B cell (primary cell): ENCODE measurements around the gene PTGER4. TPM values are rescaled to one million over a fixed set of nuclear protein-coding genes. Genes with fewer than 3 reads are reported as not detected.

Source experiments
- ATAC-seq: fragments of 200-7000 bp; cut with Tn5 transposase; one replicate; pipeline ENCODE4 v1.10.0; 2021; ENCODE audit warnings: low read depth, mild to moderate bottlenecking, moderate number of reproducible peaks, moderate library complexity
- CTCF ChIA-PET: fragments of 350-600 bp; sonication (Branson Sonifier 250); formaldehyde crosslinking; loops from one replicate; lab custom pipeline; 2021; ENCODE audit warnings: antibody characterized with exemption, inconsistent platforms; lab: Charles Lee
- POLR2A ChIA-PET: fragments of 350-600 bp; sonication (Branson Sonifier 250); formaldehyde crosslinking; loops from one replicate; lab custom pipeline; 2021; ENCODE audit warnings: antibody characterized with exemption; lab: Charles Lee
- DNase-seq: peaks from one replicate; pipeline ENCODE4 v3.0.0; 2013
- H2AFZ ChIP-seq: 2 replicates; pipeline ENCODE4 v1.6.1; 2012; ENCODE audit warnings: mild to moderate bottlenecking, low read depth, low read length; ENCODE audit not compliant: insufficient read depth, poor library complexity, severe bottlenecking
- H3K27ac ChIP-seq, 2 donors: 1 replicate in 1 of 2; 2 replicates in 1 of 2; pipeline ENCODE4 v1.5.1; 2012 to 2013; ENCODE audit warnings: low read length in 2 of 2, mild to moderate bottlenecking in 2 of 2, moderate library complexity in 1 of 2
- H3K27me3 ChIP-seq, 4 experiments: fragments of 200-600 bp in 1 of 4; sonication (generic) in 1 of 4; replicated peaks in 1 of 4; 1 replicate in 2 of 4; 2 replicates in 2 of 4; pipeline versions ENCODE4 v1.6.1 to v1.7.0; 2013 to 2016; ENCODE audit warnings: low read length in 3 of 4, mild to moderate bottlenecking in 2 of 4, mixed read lengths in 1 of 4, moderate library complexity in 1 of 4; ENCODE audit not compliant: insufficient read depth in 4 of 4, control insufficient read depth in 3 of 4; ENCODE audit errors: control extremely low read depth in 1 of 4
- H3K36me3 ChIP-seq, 2 experiments: replicated peaks in 1 of 2; 1 replicate in 1 of 2; 2 replicates in 1 of 2; pipeline versions ENCODE4 v1.6.1 to v1.7.1; 2013; ENCODE audit warnings: low read length in 1 of 2; ENCODE audit not compliant: insufficient read depth in 2 of 2, control insufficient read depth in 1 of 2; ENCODE audit errors: control extremely low read depth in 1 of 2, extremely low read depth in 1 of 2
- H3K4me1 ChIP-seq, 2 donors: fragments of 200-600 bp in 1 of 2; sonication (generic) in 1 of 2; 1 replicate in 1 of 2; 2 replicates in 1 of 2; pipeline versions ENCODE4 v1.5.1 to v1.6.1; 2013 to 2017; ENCODE audit warnings: low read length in 2 of 2; ENCODE audit not compliant: control insufficient read depth in 2 of 2, insufficient read depth in 2 of 2
- H3K4me2 ChIP-seq: replicated peaks from 2 replicates; pipeline ENCODE3; 2012; ENCODE audit warnings: mild to moderate bottlenecking, low read depth, low read length; ENCODE audit not compliant: poor library complexity, severe bottlenecking
- H3K4me3 ChIP-seq, 5 experiments: fragments of 200-600 bp in 1 of 5; sonication (generic) in 1 of 5; 1 replicate in 3 of 5; 2 replicates in 2 of 5; pipeline versions ENCODE4 v1.5.1 to v1.7.0; 2011 to 2016; ENCODE audit warnings: low read length in 4 of 5, mild to moderate bottlenecking in 4 of 5, low read depth in 2 of 5, control low read depth in 1 of 5, moderate library complexity in 1 of 5; ENCODE audit not compliant: insufficient read depth in 1 of 5; ENCODE audit errors: control extremely low read depth in 1 of 5, extremely low read depth in 1 of 5
- H3K79me2 ChIP-seq: fragments of 200-600 bp; sonication (generic); one replicate; pipeline ENCODE4 v1.6.0; 2016; ENCODE audit warnings: low read length; ENCODE audit not compliant: control insufficient read depth, insufficient read depth
- H3K9ac ChIP-seq: fragments of 200-600 bp; sonication (generic); 2 replicates; pipeline ENCODE4 v1.6.1; 2017; ENCODE audit warnings: mild to moderate bottlenecking, low read length, moderate library complexity
- H3K9me3 ChIP-seq, 3 donors: one replicate each; pipeline versions ENCODE4 v1.6.1 to v1.7.1; 2013; ENCODE audit warnings: low read length in 2 of 3; ENCODE audit not compliant: control insufficient read depth in 2 of 3, insufficient read depth in 1 of 3; ENCODE audit errors: control extremely low read depth in 1 of 3
- H4K20me1 ChIP-seq: 2 replicates; pipeline ENCODE4 v1.6.0; 2012; ENCODE audit warnings: mild to moderate bottlenecking, low read length; ENCODE audit not compliant: insufficient read depth, control insufficient read depth, poor library complexity, severe bottlenecking
- H3K27ac Mint-ChIP-seq: one replicate; pipeline ENCODE4 v1.8.0; 2021; ENCODE audit warnings: mixed read lengths
- H3K27me3 Mint-ChIP-seq: one replicate; pipeline ENCODE4 v1.8.0; 2021; ENCODE audit warnings: mixed read lengths
- H3K4me1 Mint-ChIP-seq: one replicate; pipeline ENCODE4 v1.8.0; 2021; ENCODE audit warnings: mixed read lengths
- H3K4me3 Mint-ChIP-seq: one replicate; pipeline ENCODE4 v1.8.0; 2021; ENCODE audit warnings: mixed read lengths
- H3K9me3 Mint-ChIP-seq: one replicate; pipeline ENCODE4 v1.8.0; 2022; ENCODE audit warnings: mixed read lengths; ENCODE audit not compliant: insufficient read depth
- CTCF ChIP-seq: fragments of 200-600 bp; IDR thresholded peaks from one replicate; pipeline ENCODE4 v1.8.0; 2022; ENCODE audit warnings: antibody characterized with exemption, mild to moderate bottlenecking
- EZH2 ChIP-seq: IDR thresholded peaks from 2 replicates; pipeline ENCODE4 v1.6.1; 2012; ENCODE audit warnings: borderline replicate concordance, low read depth, mild to moderate bottlenecking, moderate library complexity, low read length; ENCODE audit not compliant: insufficient read depth, poor library complexity, severe bottlenecking
- WGBS: methylation state at CpG from one replicate; pipeline ENCODE4 v1.1.5; 2013; ENCODE audit warnings: missing lambda C conversion rate; ENCODE audit not compliant: insufficient coverage; 5-methylcytosine and 5-hydroxymethylcytosine counted together
- intact Hi-C: fragments of 100-400 bp; cut with micrococcal nuclease; formaldehyde crosslinking; loops from one replicate; pipeline ENCODE4 v1.10.0; 2022
- polyA plus RNA-seq: library from polyadenylated mRNA; depleted of rRNA; stranded (reverse); fragments of >200 nt; gene quantifications from 2 replicates; pipeline ENCODE4 v1.2.3, GENCODE V29; 2012
- total RNA-seq, 2 donors: library from RNA; stranded (reverse); fragments of 120-200 nt in 1 of 2; gene quantifications; 1 replicate in 1 of 2; 2 replicates in 1 of 2; pipeline versions ENCODE4 v1.2.3 to v1.2.4, GENCODE V29; 2013 to 2022

Gene PTGER4
- total and polyA plus RNA-seq, 2 donors (not counting 1 experiment from before 2014, with no cell fraction given), result 26.3 to 76.7 TPM

DNA sequence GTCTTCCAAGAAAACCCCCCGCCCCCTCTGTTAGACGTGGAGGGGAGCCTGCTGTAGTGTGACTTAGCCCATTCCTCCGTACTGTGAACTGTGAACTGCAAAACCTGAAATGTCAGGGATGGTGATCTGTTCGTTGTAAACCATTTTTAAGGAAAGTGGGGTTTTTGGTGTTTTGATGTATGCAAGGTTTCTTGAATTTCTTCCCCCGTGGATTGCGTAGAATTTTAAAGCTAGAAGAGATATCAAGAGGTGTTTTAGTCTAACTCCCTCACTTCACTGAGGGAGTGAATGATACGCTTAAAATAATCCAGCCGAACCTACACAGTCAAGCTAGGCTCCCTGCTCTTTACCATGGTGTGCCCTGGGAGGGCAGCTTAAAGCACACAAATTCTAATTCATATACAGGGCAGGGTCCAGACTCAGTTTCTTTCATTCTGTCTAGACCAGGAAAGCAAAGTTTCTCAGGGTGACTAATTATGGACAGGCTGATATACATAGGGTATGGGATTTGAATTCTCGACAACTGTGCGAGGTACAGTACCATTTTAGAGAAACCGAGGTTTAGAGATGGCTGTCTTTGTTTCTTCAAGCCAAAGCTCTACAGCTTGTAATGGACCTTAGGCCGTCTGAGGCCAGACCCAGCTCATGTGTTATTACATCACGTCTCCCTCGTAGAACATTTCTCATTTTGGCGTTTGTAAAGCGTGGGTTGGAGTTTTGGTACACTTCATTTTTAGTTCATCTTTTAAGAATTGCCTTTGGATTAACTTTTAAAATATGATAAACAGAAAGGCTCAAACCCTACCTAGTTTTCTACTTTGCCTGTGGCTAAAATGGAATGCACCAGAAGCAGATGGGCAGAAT lies 2.7 kb downstream of the PTGER4 start:
- H2AFZ ChIP-seq, result peak overlapping the region; percentile 80

More for the DNA sequence above, 2.7 kb downstream of the PTGER4 start:
- ChIA-PET CTCF (interaction anchor here (0.7 to 8.2 kb wide), 9 partner anchors 10 to 1103 kb away, joined by 3 to 92 read pairs (median 3); no protein-coding TSS in a partner anchor), POLR2A (interaction anchor here (0.9 to 1.6 kb wide), 2 partner anchors 174 to 649 kb away, joined by 3 read pairs; no protein-coding TSS in a partner anchor)
- 12% methylated on average over 5 of the region's 16 CpGs for WGBS
- H3K4me3 ChIP-seq, result peak overlapping the region; percentile 39 to 89 (median 84)
- peaks cover 40 to 41% of the 10 kb centered on the region in 2 donors for H3K4me1 ChIP-seq
- peak overlapping the region; percentile 94 for H3K4me3 Mint-ChIP-seq
- H3K79me2 ChIP-seq, result peaks cover 25% of the 10 kb centered on the region
- TF ChIP-seq CTCF (no peak), EZH2 (no peak)
- DNase-seq, result peak; percentile 34
- peaks cover 73% of the 10 kb centered on the region for H3K4me1 Mint-ChIP-seq
- H3K9me3 Mint-ChIP-seq, result no peaks in the 10 kb centered on the region
- H3K4me2 ChIP-seq, result peak overlapping the region; percentile 93
- no peaks in the 10 kb centered on the region for H3K9me3 ChIP-seq
- H3K27me3 Mint-ChIP-seq, result no peaks in the 10 kb centered on the region
- intact Hi-C loops, result loop anchor here (5.0 kb wide), 3 partner anchors 90 to 1605 kb away; no protein-coding TSS in a partner anchor
- no peaks in the 10 kb centered on the region for H3K27me3 ChIP-seq
- no peaks in the 10 kb centered on the region for H3K36me3 ChIP-seq
- H4K20me1 ChIP-seq, result no peaks in the 10 kb centered on the region
- H3K27ac ChIP-seq, result peak overlapping the region; percentile 63 to 73
- peak overlapping the region; percentile 91 for H3K27ac Mint-ChIP-seq
- no peak for ATAC-seq
- peak overlapping the region; percentile 90 for H3K9ac ChIP-seq
